Mesenchymal stem cell (in vitro differentiated cells and primary cell): ENCODE measurements around the gene NACC1.

Experiments used
- DNase-seq: peaks from one replicate; pipeline ENCODE4 v3.0.0-alpha.2; 2013
- H2AFZ ChIP-seq: one replicate; pipeline ENCODE4 v1.6.1; 2013; ENCODE audit warnings: low read depth, mild to moderate bottlenecking, control low read depth, inconsistent platforms, low read length, moderate library complexity
- H2AK5ac ChIP-seq: 2 replicates; pipeline ENCODE4 v1.6.1; 2013; ENCODE audit warnings: low read length, moderate library complexity, mild to moderate bottlenecking, inconsistent platforms; ENCODE audit not compliant: severe bottlenecking
- H2BK120ac ChIP-seq: one replicate; pipeline ENCODE4 v1.6.1; 2013; ENCODE audit warnings: low read depth, mild to moderate bottlenecking, inconsistent platforms, low read length, moderate library complexity
- H2BK12ac ChIP-seq, 2 experiments: one replicate each; pipeline ENCODE4 v1.6.1; 2013; ENCODE audit warnings: inconsistent platforms in 2 of 2, low read length in 2 of 2, mild to moderate bottlenecking in 2 of 2, moderate library complexity in 2 of 2, control low read depth in 1 of 2
- H2BK15ac ChIP-seq: one replicate; pipeline ENCODE4 v1.6.1; 2013; ENCODE audit warnings: mild to moderate bottlenecking, low read depth, inconsistent platforms; ENCODE audit not compliant: poor library complexity, severe bottlenecking
- H2BK5ac ChIP-seq: 2 replicates; pipeline ENCODE4 v1.6.1; 2013; ENCODE audit warnings: low read depth, mild to moderate bottlenecking, low read length, control low read depth, inconsistent platforms; ENCODE audit not compliant: poor library complexity, severe bottlenecking
- H3K14ac ChIP-seq, 2 experiments: one replicate each; pipeline ENCODE4 v1.6.1; 2013; ENCODE audit warnings: inconsistent platforms in 2 of 2, low read length in 2 of 2, control low read depth in 1 of 2, mild to moderate bottlenecking in 1 of 2, moderate library complexity in 1 of 2
- H3K18ac ChIP-seq, 2 experiments: one replicate each; pipeline ENCODE4 v1.6.1; 2013; ENCODE audit warnings: inconsistent platforms in 2 of 2, low read length in 2 of 2, control low read depth in 1 of 2, low read depth in 1 of 2, mild to moderate bottlenecking in 1 of 2
- H3K23ac ChIP-seq, 2 experiments: one replicate each; pipeline ENCODE4 v1.6.1; 2013; ENCODE audit warnings: inconsistent platforms in 2 of 2, low read length in 2 of 2, mild to moderate bottlenecking in 2 of 2, moderate library complexity in 2 of 2, control low read depth in 1 of 2
- H3K27ac ChIP-seq: 2 replicates; pipeline ENCODE4 v1.5.1; 2013; ENCODE audit warnings: mild to moderate bottlenecking, moderate library complexity, low read length, control low read depth, inconsistent platforms; ENCODE audit not compliant: poor library complexity, severe bottlenecking
- H3K27me3 ChIP-seq, 2 experiments: 2 replicates each; pipeline versions ENCODE4 v1.6.1 to v1.7.0; 2013; ENCODE audit warnings: low read length in 2 of 2, mild to moderate bottlenecking in 2 of 2, moderate library complexity in 2 of 2, control low read depth in 1 of 2, inconsistent platforms in 1 of 2; ENCODE audit not compliant: control insufficient read depth in 1 of 2, insufficient read depth in 1 of 2
- H3K36me3 ChIP-seq, 2 experiments: 2 replicates each; pipeline versions ENCODE4 v1.6.1 to v1.7.0; 2013; ENCODE audit warnings: low read length in 2 of 2, control low read depth in 1 of 2, inconsistent platforms in 1 of 2, low read depth in 1 of 2, mild to moderate bottlenecking in 1 of 2; ENCODE audit not compliant: insufficient read depth in 2 of 2, control insufficient read depth in 1 of 2
- H3K4ac ChIP-seq, 2 experiments: one replicate each; pipeline ENCODE4 v1.6.1; 2013; ENCODE audit warnings: inconsistent platforms in 2 of 2, low read length in 2 of 2, mild to moderate bottlenecking in 2 of 2, moderate library complexity in 2 of 2, control low read depth in 1 of 2, low read depth in 1 of 2
- H3K4me1 ChIP-seq: 2 replicates; pipeline ENCODE4 v1.6.1; 2013; ENCODE audit warnings: low read depth, low read length, control low read depth; ENCODE audit not compliant: control insufficient read depth, insufficient read depth
- H3K4me2 ChIP-seq: 2 replicates; pipeline ENCODE4 v1.6.1; 2013; ENCODE audit warnings: low read length, mild to moderate bottlenecking, inconsistent platforms; ENCODE audit not compliant: poor library complexity, severe bottlenecking
- H3K4me3 ChIP-seq, 2 experiments: 2 replicates each; pipeline versions ENCODE4 v1.5.1 to v1.7.0; 2013; ENCODE audit warnings: low read length in 2 of 2, mild to moderate bottlenecking in 2 of 2, control low read depth in 1 of 2, low read depth in 1 of 2; ENCODE audit not compliant: insufficient read depth in 1 of 2
- H3K79me1 ChIP-seq: replicated peaks from 2 replicates; pipeline ENCODE4 v1.6.1; 2013; ENCODE audit warnings: mild to moderate bottlenecking, control low read depth, low read length, inconsistent platforms; ENCODE audit not compliant: poor library complexity, severe bottlenecking
- H3K9ac ChIP-seq: 2 replicates; pipeline ENCODE4 v1.7.0; 2013; ENCODE audit warnings: mild to moderate bottlenecking, low read length, moderate library complexity
- H3K9me3 ChIP-seq: 2 replicates; pipeline ENCODE4 v1.7.0; 2013; ENCODE audit warnings: mild to moderate bottlenecking, low read length; ENCODE audit not compliant: control insufficient read depth
- H4K8ac ChIP-seq: one replicate; pipeline ENCODE4 v1.6.1; 2013; ENCODE audit warnings: inconsistent platforms, mild to moderate bottlenecking, low read length, moderate library complexity
- H4K91ac ChIP-seq: one replicate; pipeline ENCODE4 v1.6.1; 2013; ENCODE audit warnings: mild to moderate bottlenecking, low read length, inconsistent platforms
- WGBS: methylation state at CpG from one replicate; pipeline ENCODE4 v1.1.7; 2013; ENCODE audit warnings: mixed read lengths; 5-methylcytosine and 5-hydroxymethylcytosine counted together

The NACC1 gene

DNA sequence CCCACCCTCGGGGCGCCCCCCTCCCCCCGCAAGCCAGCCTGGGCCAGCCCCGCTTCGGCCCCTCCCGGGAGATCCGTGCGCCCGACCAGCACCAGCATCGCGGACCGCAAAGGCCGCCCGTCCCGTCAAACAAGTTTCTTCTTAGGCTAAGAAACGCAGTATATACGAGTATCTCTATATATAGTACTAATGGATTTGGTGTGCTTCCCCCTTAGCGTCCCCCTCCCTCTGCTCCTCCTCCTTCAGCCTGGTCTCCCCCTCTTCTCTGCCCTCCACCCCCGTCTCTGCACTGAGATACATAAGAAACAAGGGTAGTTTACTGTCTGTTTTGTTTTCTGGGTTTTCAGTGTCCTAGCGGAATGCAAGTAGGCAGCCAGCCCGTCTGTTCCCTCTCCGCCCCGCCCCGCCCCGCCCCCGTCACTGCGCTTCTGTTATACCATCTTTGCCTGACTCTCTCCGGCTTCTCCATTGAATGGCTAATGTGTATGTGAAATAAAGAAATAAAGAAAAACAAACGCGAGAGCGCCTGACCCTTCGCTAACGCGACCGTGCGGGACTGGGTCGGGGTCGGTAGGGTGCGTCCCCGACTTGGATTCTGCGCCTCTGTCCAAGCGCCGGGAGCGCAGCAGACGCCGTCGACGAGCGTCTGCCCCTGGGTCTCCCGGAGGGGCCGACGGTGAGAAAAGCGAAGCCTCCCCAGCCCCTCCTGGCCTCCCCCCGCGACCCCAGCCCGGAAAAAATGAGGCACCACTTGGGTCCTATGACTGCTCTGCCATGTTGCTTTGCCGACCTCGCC, 19.6 kb upstream of the NACC1 start:
- Histone ChIP-seq H4K91ac (no peak overlapping the region), H2BK12ac (no peak overlapping the region), H2AK5ac (no peak overlapping the region), H3K4ac (no peak overlapping the region), H3K79me1 (peaks cover 2% of the 10 kb centered on the region), H4K8ac (no peak overlapping the region), H3K27me3 (peaks cover 0 to 55% of the 10 kb centered on the region in 2 experiments), H3K9ac (peak overlapping the region; percentile 54), H3K9me3 (no peaks in the 10 kb centered on the region), H2AFZ (no peak overlapping the region), H3K4me1 (peaks cover 46% of the 10 kb centered on the region), H3K4me2 (no peak overlapping the region), H2BK120ac (no peak overlapping the region), H3K23ac (no peak overlapping the region), H3K4me3 (no peak overlapping the region), H3K14ac (no peak overlapping the region), H2BK5ac (no peak overlapping the region), H3K27ac (no peak overlapping the region), H3K36me3 (peaks cover 5 to 21% of the 10 kb centered on the region in 2 experiments), H3K18ac (no peak overlapping the region), H2BK15ac (no peak overlapping the region)
- peak; percentile 55 for DNase-seq
- WGBS = 7% methylated on average over 27 of the region's 58 CpGs

DNA sequence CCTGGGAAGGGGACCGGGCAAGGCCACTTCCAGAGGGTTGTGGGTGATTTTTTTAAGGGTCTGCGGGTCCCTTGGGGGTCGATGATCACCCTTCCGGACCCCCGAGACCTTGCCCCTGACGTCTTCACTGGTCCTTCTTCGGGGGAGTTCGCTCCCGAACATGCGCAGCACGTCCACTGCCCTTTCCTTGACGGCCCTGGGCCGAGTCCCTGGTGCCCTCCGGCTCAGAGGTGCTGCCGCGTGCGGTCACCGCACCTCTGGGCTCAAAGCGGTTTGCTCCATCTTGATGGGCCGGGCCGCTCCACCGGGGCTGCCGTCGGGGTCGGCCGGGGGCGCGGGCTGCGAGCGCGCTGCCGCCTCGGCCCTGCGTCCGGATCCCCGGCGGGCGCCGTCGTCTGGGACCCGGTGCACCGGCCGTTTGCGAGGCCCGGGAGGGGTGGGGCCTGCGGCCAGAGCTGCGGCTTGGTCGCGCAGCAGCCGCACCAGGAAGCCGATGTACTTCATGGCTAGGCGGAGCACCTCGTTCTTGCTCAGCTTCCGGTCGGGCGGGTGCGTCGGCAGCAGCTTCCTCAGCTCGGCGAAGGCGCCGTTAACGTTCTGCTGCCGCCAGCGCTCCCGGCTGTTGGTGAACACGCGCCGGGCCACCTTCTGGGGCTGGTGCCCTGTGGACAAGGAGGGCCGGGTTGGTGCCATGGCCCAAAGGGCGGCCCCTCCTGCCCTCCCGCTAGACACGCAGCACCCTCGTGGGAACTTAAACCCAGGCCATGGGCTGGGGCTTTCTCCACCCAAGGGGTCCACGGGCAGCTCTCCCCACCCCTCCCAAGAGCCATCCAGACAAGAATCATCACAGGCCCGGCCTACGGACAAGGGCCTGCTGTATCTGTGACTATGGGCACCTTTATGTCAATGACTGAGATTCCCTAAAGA, 18.7 kb upstream of the NACC1 start:
- Histone ChIP-seq H3K27ac (no peak overlapping the region), H2AFZ (peak overlapping the region; percentile 1), H3K9ac (no peak overlapping the region), H3K36me3 (peaks cover 9 to 17% of the 10 kb centered on the region in 2 experiments), H2BK5ac (no peak overlapping the region), H3K4me1 (peaks cover 40% of the 10 kb centered on the region), H3K4me3 (no peak overlapping the region), H2BK120ac (no peak overlapping the region), H3K23ac (no peak overlapping the region), H3K79me1 (peaks cover 2% of the 10 kb centered on the region), H3K27me3 (peaks cover 0 to 52% of the 10 kb centered on the region in 2 experiments), H3K18ac (peak overlapping the region in 1 of 2 experiments; percentile 61), H4K91ac (no peak overlapping the region), H3K4ac (peak overlapping the region in 1 of 2 experiments; percentile 54), H4K8ac (peak overlapping the region; percentile 29), H3K14ac (no peak overlapping the region), H2BK15ac (peak overlapping the region; percentile 60), H3K4me2 (peak overlapping the region; percentile 24), H2AK5ac (no peak overlapping the region), H2BK12ac (no peak overlapping the region), H3K9me3 (no peaks in the 10 kb centered on the region)
- 22% methylated on average over 74 of the region's 77 CpGs for WGBS
- no peak for DNase-seq

DNA sequence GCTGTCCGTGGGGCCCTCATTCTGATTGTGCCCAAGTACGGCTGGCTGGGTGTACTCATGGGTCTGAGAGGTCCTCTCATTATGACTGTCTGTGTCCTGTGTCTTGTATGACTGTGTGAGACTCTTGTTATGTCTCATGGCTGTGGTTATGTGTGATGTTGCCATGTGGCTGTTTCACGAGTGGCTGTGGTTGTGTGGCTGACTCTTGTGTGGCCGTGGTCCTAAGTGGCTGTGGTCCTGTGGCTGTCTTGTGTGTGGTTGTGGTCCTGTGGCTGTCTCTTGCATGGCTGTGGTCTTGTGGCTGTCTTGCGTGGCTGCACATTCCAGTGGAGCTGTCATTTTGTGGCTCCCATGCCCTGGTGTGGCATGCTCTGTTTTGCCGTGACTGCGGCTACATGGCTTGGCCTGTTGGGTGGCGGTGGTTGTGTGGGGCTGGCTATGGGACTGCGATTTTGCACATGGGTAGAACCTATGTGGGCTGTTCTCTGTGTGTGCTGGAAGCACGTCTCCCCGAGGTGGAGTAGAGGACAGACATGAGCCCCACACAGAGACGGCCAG, 18.0 kb upstream of the NACC1 start:
- no peak overlapping the region for H3K9ac ChIP-seq
- no peak overlapping the region for H3K4me3 ChIP-seq
- no peak overlapping the region for H2AFZ ChIP-seq
- peak overlapping the region in 1 of 2 experiments; percentile 42 for H3K23ac ChIP-seq
- 92% methylated on average over 12 of the region's 12 CpGs for WGBS
- H2BK12ac ChIP-seq = no peak overlapping the region
- H3K36me3 ChIP-seq = peaks cover 10 to 17% of the 10 kb centered on the region in 2 experiments
- H3K18ac ChIP-seq = no peak overlapping the region
- H2AK5ac ChIP-seq = no peak overlapping the region
- H3K4me1 ChIP-seq = peaks cover 38% of the 10 kb centered on the region
- no peak overlapping the region for H2BK5ac ChIP-seq
- H3K27me3 ChIP-seq = peaks cover 0 to 44% of the 10 kb centered on the region in 2 experiments
- H3K79me1 ChIP-seq = peaks cover 2% of the 10 kb centered on the region
- no peak for DNase-seq
- H2BK120ac ChIP-seq = no peak overlapping the region
- no peak overlapping the region for H4K8ac ChIP-seq
- H4K91ac ChIP-seq = no peak overlapping the region
- no peak overlapping the region for H3K4me2 ChIP-seq
- no peaks in the 10 kb centered on the region for H3K9me3 ChIP-seq
- no peak overlapping the region for H3K27ac ChIP-seq
- no peak overlapping the region for H2BK15ac ChIP-seq
- H3K4ac ChIP-seq = no peak overlapping the region
- H3K14ac ChIP-seq = no peak overlapping the region
